Muscle of leg (tissue), 11 donors: ENCODE measurements around the gene MARCHF3. TPM values are rescaled to one million over a fixed set of nuclear protein-coding genes. Genes with fewer than 3 reads are reported as not detected.

ENCODE experiments used
- DNase-seq: peaks from one replicate; pipeline ENCODE4 v3.0.0; 2013
- H3K27ac ChIP-seq: one replicate; pipeline ENCODE4 v1.5.1; 2013; ENCODE audit warnings: mild to moderate bottlenecking, low read length, control low read depth
- H3K27me3 ChIP-seq: one replicate; pipeline ENCODE4 v1.6.1; 2013; ENCODE audit warnings: low read length; ENCODE audit not compliant: control insufficient read depth, insufficient read depth
- H3K36me3 ChIP-seq: one replicate; pipeline ENCODE4 v1.6.1; 2013; ENCODE audit warnings: low read length; ENCODE audit not compliant: control insufficient read depth, insufficient read depth
- H3K4me1 ChIP-seq: one replicate; pipeline ENCODE4 v1.6.1; 2013; ENCODE audit warnings: low read length; ENCODE audit not compliant: control insufficient read depth, insufficient read depth
- H3K4me3 ChIP-seq: one replicate; pipeline ENCODE4 v1.5.1; 2013; ENCODE audit warnings: low read length, control low read depth
- H3K9me3 ChIP-seq: replicated peaks from 2 replicates; pipeline ENCODE4 v1.6.1; 2013; ENCODE audit warnings: low read depth, low read length; ENCODE audit not compliant: control insufficient read depth
- WGBS: methylation state at CpG from one replicate; pipeline ENCODE4 v1.1.5; 2013; ENCODE audit warnings: missing lambda C conversion rate; ENCODE audit not compliant: insufficient coverage; 5-methylcytosine and 5-hydroxymethylcytosine counted together
- polyA plus RNA-seq, 8 donors: library from polyadenylated mRNA; unstranded; fragments of 120-200 nt; gene quantifications; one replicate each; pipeline versions ENCODE4 v1.2.1 to v1.2.3, GENCODE V29; 2013; ENCODE audit warnings: inconsistent platforms in 1 of 8, low replicate concordance in 1 of 8; ENCODE audit not compliant: insufficient read length in 8 of 8, insufficient read depth in 1 of 8
- total RNA-seq: library from RNA; stranded (reverse); fragments of 120-200 nt; gene quantifications from one replicate; pipeline ENCODE4 v1.2.4, GENCODE V29; 2013

The MARCHF3 gene
- total and polyA plus RNA-seq, 9 donors = 7.0 to 13.1 (median 10.4) TPM

DNA sequence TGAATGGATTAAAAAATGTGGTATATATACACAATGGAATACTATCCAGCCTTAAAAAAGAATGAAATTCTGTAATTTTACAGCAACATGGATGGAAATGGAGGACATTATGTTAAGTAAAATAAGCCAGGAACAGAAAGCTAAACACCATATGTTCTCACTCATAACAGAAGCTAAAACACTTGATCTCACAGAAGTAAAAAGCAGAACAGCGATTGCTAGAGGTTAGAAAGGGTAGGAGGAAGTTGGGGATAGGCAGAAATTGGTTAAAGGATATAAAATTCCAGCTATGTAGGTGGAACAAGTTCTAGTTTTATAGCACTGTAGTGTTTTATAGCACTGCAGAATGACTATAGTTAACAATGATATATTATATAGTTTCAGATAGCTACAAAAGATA, 15.8 kb downstream of the MARCHF3 start:
- WGBS = no CpG with 5 or more reads among the region's 1 CpG
- Histone ChIP-seq H3K4me1 (peaks cover 2% of the 10 kb centered on the region), H3K27ac (no peak overlapping the region), H3K27me3 (no peaks in the 10 kb centered on the region), H3K4me3 (no peak overlapping the region), H3K9me3 (no peaks in the 10 kb centered on the region), H3K36me3 (no peaks in the 10 kb centered on the region)
- no peak for DNase-seq

DNA sequence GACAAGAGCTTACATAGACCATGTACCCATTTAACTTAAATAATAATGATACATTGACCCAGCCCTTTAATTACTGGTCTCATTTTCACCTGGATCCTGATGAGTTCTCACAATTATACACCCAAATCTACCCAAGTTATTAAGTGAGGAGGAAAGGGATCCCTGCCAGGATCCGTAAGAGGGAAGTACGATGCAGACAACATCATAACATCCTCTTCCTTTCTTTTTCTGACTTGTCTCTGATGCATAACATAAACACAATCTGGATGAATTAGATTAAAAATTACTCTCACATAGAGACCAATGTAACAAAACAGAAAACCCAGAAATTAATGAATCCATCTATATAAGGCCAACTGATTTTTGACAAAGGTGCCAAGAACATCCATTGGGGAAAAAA, 17.0 kb downstream of the MARCHF3 start:
- H3K36me3 ChIP-seq = no peaks in the 10 kb centered on the region
- no peaks in the 10 kb centered on the region for H3K9me3 ChIP-seq
- H3K27me3 ChIP-seq = no peaks in the 10 kb centered on the region
- H3K4me3 ChIP-seq = no peak overlapping the region
- no peak for DNase-seq
- H3K27ac ChIP-seq = no peak overlapping the region
- peaks cover 2% of the 10 kb centered on the region for H3K4me1 ChIP-seq
- WGBS = no CpG with 5 or more reads among the region's 2 CpGs

DNA sequence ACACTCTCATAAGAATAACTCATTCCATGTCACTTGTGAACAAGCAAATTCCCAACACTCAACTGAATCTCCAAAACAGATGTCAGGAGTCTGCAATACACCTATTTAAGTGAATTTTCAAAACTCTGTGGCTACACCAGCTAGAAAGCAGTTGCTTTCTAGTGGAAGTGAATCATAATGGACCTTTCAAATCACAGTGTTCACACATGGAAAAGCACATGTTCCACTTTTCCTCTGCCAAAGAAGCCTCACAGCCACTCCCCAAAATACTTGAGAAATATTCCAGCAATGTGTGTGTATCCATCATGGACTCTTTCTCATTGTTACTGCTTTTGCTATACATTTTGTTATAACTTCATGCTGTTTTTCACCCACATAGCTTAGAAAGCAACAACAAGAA, 17.4 kb downstream of the MARCHF3 start:
- H3K27ac ChIP-seq = no peak overlapping the region
- no peaks in the 10 kb centered on the region for H3K27me3 ChIP-seq
- H3K4me1 ChIP-seq = peaks cover 2% of the 10 kb centered on the region
- H3K36me3 ChIP-seq = no peaks in the 10 kb centered on the region
- H3K4me3 ChIP-seq = no peak overlapping the region
- no peaks in the 10 kb centered on the region for H3K9me3 ChIP-seq
- peak; percentile 69 for DNase-seq

DNA sequence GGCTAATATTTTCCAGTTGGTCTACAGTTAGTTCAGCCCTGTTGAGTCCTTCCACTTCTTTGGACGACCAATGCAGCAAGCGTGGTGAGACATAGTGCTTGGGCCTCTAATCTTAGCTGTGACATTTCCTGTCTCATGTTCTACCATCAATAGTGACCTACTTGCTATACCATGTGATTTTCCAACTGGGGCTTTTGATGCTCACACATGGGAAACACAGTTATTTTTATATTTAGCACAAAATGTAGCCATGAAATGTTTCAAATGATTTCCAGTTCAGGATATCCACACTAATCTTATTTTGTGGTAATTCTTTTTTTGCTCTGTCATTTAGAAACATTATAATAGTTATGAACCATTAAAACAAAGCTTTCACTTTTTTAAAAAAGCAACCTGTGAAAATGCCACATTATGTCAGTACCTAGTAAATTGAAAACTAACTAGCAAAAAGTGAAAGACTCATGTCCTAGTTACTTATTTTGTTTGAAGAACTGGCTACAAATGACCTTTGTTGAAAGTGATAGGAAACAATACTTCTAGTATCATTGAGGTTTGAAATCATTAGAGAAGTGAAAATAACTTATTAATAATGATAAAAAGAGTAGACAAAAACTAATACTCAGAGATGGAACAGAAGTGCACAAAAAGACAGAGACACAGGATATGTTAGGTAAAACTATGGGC, 18.3 kb downstream of the MARCHF3 start:
- H3K9me3 ChIP-seq = no peaks in the 10 kb centered on the region
- H3K27ac ChIP-seq = no peak overlapping the region
- no peak overlapping the region for H3K4me3 ChIP-seq
- no peak for DNase-seq
- H3K27me3 ChIP-seq = no peaks in the 10 kb centered on the region
- 66% methylated on average over 2 of the region's 2 CpGs for WGBS
- H3K4me1 ChIP-seq = peaks cover 2% of the 10 kb centered on the region
- no peaks in the 10 kb centered on the region for H3K36me3 ChIP-seq

DNA sequence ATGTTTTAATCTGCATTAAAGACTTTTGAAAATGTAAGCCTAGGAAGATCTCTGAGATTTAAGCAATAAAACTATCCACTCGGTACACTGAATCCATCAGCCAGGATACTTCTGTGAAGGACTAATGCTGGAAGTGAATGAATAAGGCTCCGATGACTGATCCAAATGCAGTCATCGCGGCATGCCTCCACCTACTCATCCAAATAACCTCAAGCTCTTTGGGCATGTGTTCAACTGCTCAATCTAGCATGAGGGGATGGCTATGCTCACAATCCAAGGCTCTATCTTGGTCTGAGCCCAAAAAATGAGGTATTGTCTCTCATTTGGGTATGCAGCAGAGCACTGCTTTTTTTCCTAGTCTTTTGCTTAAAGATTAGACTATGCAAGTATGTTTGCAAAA, 19.2 kb downstream of the MARCHF3 start:
- Histone ChIP-seq H3K36me3 (no peaks in the 10 kb centered on the region), H3K9me3 (no peaks in the 10 kb centered on the region), H3K4me1 (peaks cover 2% of the 10 kb centered on the region), H3K4me3 (no peak overlapping the region), H3K27ac (no peak overlapping the region), H3K27me3 (no peaks in the 10 kb centered on the region)
- WGBS = no CpG with 5 or more reads among the region's 4 CpGs
- peak; percentile 92 for DNase-seq

DNA sequence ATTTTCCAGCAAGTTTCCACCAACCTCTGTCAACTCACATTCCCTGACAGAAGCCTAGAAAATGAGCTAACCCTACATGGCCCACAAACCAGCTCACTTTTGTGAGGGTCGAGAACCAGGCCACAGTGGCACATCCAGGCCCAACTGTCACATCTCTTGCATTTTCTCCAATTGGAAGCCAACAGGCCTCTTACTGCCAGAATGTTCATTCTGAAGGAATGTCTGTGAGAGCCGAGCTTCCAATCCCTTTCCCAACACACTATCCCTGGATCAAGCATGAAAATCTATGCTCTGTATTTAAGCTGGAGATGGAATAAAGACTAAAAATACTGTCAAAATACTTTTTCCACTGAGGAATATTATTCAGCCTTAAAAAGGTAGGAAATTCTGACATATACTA, 20.0 kb downstream of the MARCHF3 start:
- DNase-seq = no peak
- no peak overlapping the region for H3K27ac ChIP-seq
- H3K36me3 ChIP-seq = no peaks in the 10 kb centered on the region
- H3K9me3 ChIP-seq = no peaks in the 10 kb centered on the region
- 100% methylated on average over 1 of the region's 2 CpGs for WGBS
- H3K27me3 ChIP-seq = no peaks in the 10 kb centered on the region
- H3K4me1 ChIP-seq = peaks cover 2% of the 10 kb centered on the region
- no peak overlapping the region for H3K4me3 ChIP-seq

DNA sequence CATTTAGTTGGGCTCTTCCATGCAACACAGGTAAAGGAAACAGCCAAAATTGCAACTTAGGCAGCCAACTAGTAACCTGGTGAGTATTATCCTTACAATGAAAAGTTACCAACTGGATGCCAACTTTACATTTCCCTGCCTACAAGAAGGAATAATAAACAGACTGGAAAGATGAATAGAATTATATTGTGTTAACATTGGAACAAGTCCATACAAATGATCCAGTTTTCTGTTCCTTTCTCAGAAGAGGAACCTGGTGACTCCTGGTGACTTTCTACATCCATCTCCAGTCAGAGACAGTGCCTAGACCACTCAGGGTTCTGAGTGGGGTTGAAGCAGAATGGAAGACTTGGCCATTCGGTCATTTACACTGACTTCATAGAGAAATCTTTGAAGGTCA, 20.6 kb downstream of the MARCHF3 start:
- peaks cover 4% of the 10 kb centered on the region for H3K4me1 ChIP-seq
- no CpG with 5 or more reads among the region's 1 CpG for WGBS
- H3K27me3 ChIP-seq = no peaks in the 10 kb centered on the region
- no peak for DNase-seq
- no peaks in the 10 kb centered on the region for H3K36me3 ChIP-seq
- H3K9me3 ChIP-seq = no peaks in the 10 kb centered on the region
- H3K27ac ChIP-seq = no peak overlapping the region
- H3K4me3 ChIP-seq = no peak overlapping the region

DNA sequence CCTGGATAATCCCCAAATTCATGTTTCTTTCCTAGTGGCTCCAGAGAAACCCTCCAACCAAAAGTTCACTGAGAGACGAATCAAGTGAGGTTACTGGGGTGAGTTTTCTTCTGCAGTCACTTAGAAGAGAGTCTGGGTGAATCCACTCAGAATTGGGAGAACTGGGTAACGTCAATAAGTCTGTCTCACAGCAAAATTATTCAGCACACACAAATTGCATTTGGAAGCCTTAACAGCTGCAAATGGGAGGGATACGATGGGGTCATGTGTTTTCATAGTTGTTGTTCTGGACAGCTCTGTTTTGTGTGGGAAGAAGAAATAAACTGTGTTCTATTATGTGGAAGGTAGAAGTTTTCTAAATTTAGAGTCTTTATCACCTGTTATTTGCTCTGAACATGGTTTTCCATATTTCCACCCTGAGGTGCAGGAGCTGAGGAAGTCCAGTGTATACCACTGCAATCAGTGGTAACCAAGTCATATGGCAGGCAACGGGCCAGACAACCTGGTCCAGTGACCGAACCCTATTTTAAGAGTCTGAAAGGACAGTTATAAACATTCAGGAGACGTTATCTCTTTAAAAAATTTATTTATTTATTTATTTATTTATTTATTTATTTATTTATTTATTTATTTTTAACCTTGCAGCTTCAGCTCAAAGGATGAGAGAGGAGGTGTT, 21.9 kb downstream of the MARCHF3 start:
- H3K4me3 ChIP-seq = no peak overlapping the region
- peak overlapping the region; percentile 8 for H3K27ac ChIP-seq
- H3K9me3 ChIP-seq = no peaks in the 10 kb centered on the region
- no CpG with 5 or more reads among the region's 6 CpGs for WGBS
- H3K27me3 ChIP-seq = no peaks in the 10 kb centered on the region
- peak; percentile 59 for DNase-seq
- peaks cover 12% of the 10 kb centered on the region for H3K4me1 ChIP-seq
- H3K36me3 ChIP-seq = no peaks in the 10 kb centered on the region

DNA sequence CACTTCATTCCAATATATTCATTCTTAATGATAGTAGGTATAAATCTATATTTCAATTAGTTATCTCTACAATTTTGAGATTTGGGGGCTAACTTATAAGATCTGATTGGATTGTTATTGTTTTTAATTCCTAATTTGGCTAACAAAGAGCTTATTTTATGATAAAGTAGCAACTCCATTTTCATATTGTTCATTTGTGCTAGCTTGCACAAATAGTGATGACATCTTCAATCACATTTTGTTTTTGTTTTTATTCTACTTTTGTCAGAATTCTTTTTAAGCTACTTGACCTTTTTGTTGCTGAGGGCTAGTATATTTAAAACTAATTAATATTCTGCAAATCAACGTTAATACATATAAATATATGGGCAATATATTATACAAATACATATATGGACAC, 22.8 kb downstream of the MARCHF3 start:
- DNase-seq = no peak
- no peak overlapping the region for H3K27ac ChIP-seq
- WGBS = no CpG with 5 or more reads among the region's 1 CpG
- H3K9me3 ChIP-seq = no peaks in the 10 kb centered on the region
- H3K36me3 ChIP-seq = no peaks in the 10 kb centered on the region
- H3K4me3 ChIP-seq = no peak overlapping the region
- no peaks in the 10 kb centered on the region for H3K27me3 ChIP-seq
- peaks cover 18% of the 10 kb centered on the region for H3K4me1 ChIP-seq

DNA sequence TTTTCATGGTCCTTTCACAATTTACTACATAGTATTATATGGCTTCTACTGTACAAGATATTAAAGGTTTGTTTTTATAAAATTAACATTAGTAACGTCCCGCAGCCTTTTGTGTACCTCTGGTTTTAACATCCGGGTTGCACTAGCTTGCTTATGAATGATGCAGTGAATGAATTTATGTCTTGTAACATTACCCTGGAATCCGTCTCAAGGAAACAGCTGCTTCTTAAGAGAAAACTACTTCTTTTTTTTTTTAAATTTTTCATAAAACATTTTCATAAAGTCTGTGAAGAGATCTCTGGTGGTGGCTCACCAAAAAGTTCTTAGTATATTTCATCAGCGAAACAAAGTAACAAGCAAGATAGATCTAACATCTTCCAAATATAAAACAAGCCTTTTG, 23.6 kb downstream of the MARCHF3 start:
- no peaks in the 10 kb centered on the region for H3K36me3 ChIP-seq
- H3K4me1 ChIP-seq = peaks cover 21% of the 10 kb centered on the region
- H3K4me3 ChIP-seq = no peak overlapping the region
- peak; percentile 83 for DNase-seq
- WGBS = no CpG with 5 or more reads among the region's 5 CpGs
- H3K9me3 ChIP-seq = no peaks in the 10 kb centered on the region
- H3K27me3 ChIP-seq = no peaks in the 10 kb centered on the region
- peak overlapping the region; percentile 15 for H3K27ac ChIP-seq
